HCT116 (cell line): ENCODE measurements around the gene PKD2. TPM values are rescaled to one million over a fixed set of nuclear protein-coding genes. Genes with fewer than 3 reads are reported as not detected.

ENCODE experiments used
- ATAC-seq: fragments of 200-7000 bp; cut with Tn5 transposase; 2 replicates; pipeline ENCODE4 v1.9.1; 2020; ENCODE audit warnings: mild to moderate bottlenecking, moderate library complexity
- BruUV-seq: library from RNA; stranded (reverse); fragments of 400-500 nt; replicated peaks from 2 replicates; lab custom pipeline; 2021; lab: Mats Ljungman, UMichigan
- CTCF ChIA-PET: fragments of 300-600 bp; sonication (Branson Sonifier 250); formaldehyde crosslinking; loops from one replicate; lab custom pipeline; 2021; ENCODE audit warnings: antibody characterized with exemption; lab: Charles Lee
- POLR2A ChIA-PET: fragments of 300-600, 350-600 bp; sonication (Branson Sonifier 250); formaldehyde crosslinking; loops from one replicate; lab custom pipeline; 2021; ENCODE audit warnings: antibody characterized with exemption; lab: Charles Lee
- RAD21 ChIA-PET, 2 experiments: fragments of 300-600 bp; sonication (Branson Sonifier 250); formaldehyde crosslinking; loops; one replicate each; lab custom pipeline; 2023; ENCODE audit warnings: low total read pairs in 2 of 2; ENCODE audit not compliant: uncharacterized antibody in 2 of 2, unreplicated experiment in 2 of 2, low non-redundant PET in 1 of 2; lab: Charles Lee
- DNase-seq: peaks from one replicate; pipeline ENCODE4 v3.0.0-alpha.2; 2010; ENCODE audit warnings: low read depth, low spot score
- H2AFZ ChIP-seq: fragments of 200-600 bp; shearing (Covaris generic), sonication (generic); 2 replicates; pipeline ENCODE4 v1.6.1; 2017; ENCODE audit warnings: low read depth, mixed run types, mixed read lengths, antibody characterized with exemption, low read length; ENCODE audit not compliant: poor library complexity, severe bottlenecking
- H3K27ac ChIP-seq: 2 replicates; pipeline ENCODE4 v1.5.1; 2012; ENCODE audit warnings: low read depth, low read length
- H3K27me3 ChIP-seq: fragments of 200-600 bp; sonication (generic); 2 replicates; pipeline ENCODE4 v1.6.1; 2016; ENCODE audit warnings: mixed run types, low read length, mixed read lengths; ENCODE audit not compliant: insufficient read depth
- H3K36me3 ChIP-seq, 2 experiments: fragments of 200-500 bp in 1 of 2; fragments of 200-600 bp in 1 of 2; sonication (Bioruptor generic) in 1 of 2; sonication (generic) in 1 of 2; 2 replicates each; pipeline versions ENCODE4 v1.5.1 to v1.6.1; 2014 to 2016; ENCODE audit warnings: low read length in 2 of 2, inconsistent platforms in 1 of 2, mixed read lengths in 1 of 2, mixed run types in 1 of 2; ENCODE audit not compliant: insufficient read depth in 2 of 2, control insufficient read depth in 1 of 2
- H3K4me1 ChIP-seq, 2 experiments: fragments of 200-600 bp in 1 of 2; sonication (generic) in 1 of 2; 2 replicates each; pipeline versions ENCODE4 v1.5.1 to v1.6.1; 2012 to 2017; ENCODE audit warnings: low read length in 2 of 2, inconsistent platforms in 1 of 2, mild to moderate bottlenecking in 1 of 2, mixed read lengths in 1 of 2, mixed run types in 1 of 2, moderate library complexity in 1 of 2; ENCODE audit not compliant: insufficient read depth in 2 of 2, control insufficient read depth in 1 of 2
- H3K4me2 ChIP-seq: fragments of 200-600 bp; sonication (generic); 2 replicates; pipeline ENCODE4 v1.6.1; 2017; ENCODE audit warnings: mixed run types, low read length, mixed read lengths
- H3K4me3 ChIP-seq, 2 experiments: fragments of 200-600 bp in 1 of 2; sonication (generic) in 1 of 2; replicated peaks in 1 of 2; 2 replicates each; pipeline ENCODE4 v1.5.1; 2011 to 2016; ENCODE audit warnings: low read length in 2 of 2, control low read depth in 1 of 2, low read depth in 1 of 2, mild to moderate bottlenecking in 1 of 2, mixed read lengths in 1 of 2, mixed run types in 1 of 2
- H3K79me2 ChIP-seq: fragments of 200-600 bp; sonication (generic); 2 replicates; pipeline ENCODE4 v1.6.1; 2017; ENCODE audit warnings: mild to moderate bottlenecking, mixed run types, low read length, moderate library complexity, mixed read lengths; ENCODE audit not compliant: insufficient read depth
- H3K9ac ChIP-seq: fragments of 200-600 bp; sonication (generic); 2 replicates; pipeline ENCODE4 v1.6.1; 2016; ENCODE audit warnings: low read length, mixed read lengths
- H3K9me2 ChIP-seq: fragments of 200-600 bp; sonication (generic), shearing (Covaris generic); 2 replicates; pipeline ENCODE4 v1.6.1; 2017; ENCODE audit warnings: mixed run types, mild to moderate bottlenecking, moderate library complexity; ENCODE audit not compliant: insufficient read depth
- H3K9me3 ChIP-seq, 2 experiments: fragments of 200-500 bp in 1 of 2; fragments of 200-600 bp in 1 of 2; sonication (Bioruptor generic) in 1 of 2; sonication (generic) in 1 of 2; 2 replicates each; pipeline ENCODE4 v1.6.1; 2014 to 2017; ENCODE audit warnings: low read length in 2 of 2, mixed read lengths in 2 of 2, inconsistent platforms in 1 of 2, low read depth in 1 of 2, mild to moderate bottlenecking in 1 of 2, mixed run types in 1 of 2, moderate library complexity in 1 of 2; ENCODE audit not compliant: control insufficient read depth in 1 of 2, insufficient read depth in 1 of 2
- H4K20me1 ChIP-seq: fragments of 200-600 bp; sonication (generic), shearing (Covaris generic); 2 replicates; pipeline ENCODE4 v1.6.1; 2017; ENCODE audit warnings: mixed run types, mild to moderate bottlenecking, moderate library complexity; ENCODE audit not compliant: insufficient read depth
- CBX3 ChIP-seq: IDR thresholded peaks from 2 replicates; pipeline ENCODE4 v1.6.1; 2012; ENCODE audit warnings: low read depth
- CEBPB ChIP-seq: IDR thresholded peaks from 2 replicates; pipeline ENCODE4 v1.6.1; 2012; ENCODE audit warnings: low read depth
- EGR1 ChIP-seq: IDR thresholded peaks from 2 replicates; pipeline ENCODE4 v1.6.1; 2012; ENCODE audit warnings: low read depth
- ELF1 ChIP-seq: IDR thresholded peaks from 2 replicates; pipeline ENCODE4 v1.6.1; 2012; ENCODE audit warnings: low read depth, borderline replicate concordance
- EZH2 ChIP-seq: fragments of 200-600 bp; sonication (generic); IDR thresholded peaks from 2 replicates; pipeline ENCODE4 v1.6.1; 2017; ENCODE audit warnings: antibody characterized with exemption, mixed run types
- EZH2phosphoT487 ChIP-seq: fragments of 200-600 bp; IDR thresholded peaks from 2 replicates; pipeline ENCODE4 v1.6.1; 2018; ENCODE audit warnings: antibody characterized with exemption, borderline replicate concordance
- FOSL1 ChIP-seq: IDR thresholded peaks from 2 replicates; pipeline ENCODE4 v1.6.1; 2012; ENCODE audit warnings: low read depth
- JUND ChIP-seq: IDR thresholded peaks from 2 replicates; pipeline ENCODE4 v1.6.1; 2012
- POLR2AphosphoS5 ChIP-seq: IDR thresholded peaks from 2 replicates; pipeline ENCODE4 v1.6.1; 2011; ENCODE audit warnings: mild to moderate bottlenecking, low read depth, low read length, moderate library complexity
- RAD21 ChIP-seq: IDR thresholded peaks from 2 replicates; pipeline ENCODE4 v1.6.1; 2012; ENCODE audit warnings: low read depth, mild to moderate bottlenecking
- SIN3A ChIP-seq: IDR thresholded peaks from 2 replicates; pipeline ENCODE4 v1.6.1; 2012; ENCODE audit warnings: low read depth
- SP1 ChIP-seq: IDR thresholded peaks from 2 replicates; pipeline ENCODE4 v1.6.1; 2012; ENCODE audit warnings: low read depth
- TCF7L2 ChIP-seq: IDR thresholded peaks from 2 replicates; pipeline ENCODE4 v1.7.0; 2011; ENCODE audit warnings: borderline replicate concordance, inconsistent platforms; ENCODE audit not compliant: insufficient read depth, insufficient read length; ENCODE audit errors: extremely low read depth
- YY1 ChIP-seq: IDR thresholded peaks from 2 replicates; pipeline ENCODE4 v1.6.1; 2011; ENCODE audit warnings: low read length, low read depth, moderate library complexity, mild to moderate bottlenecking; ENCODE audit not compliant: insufficient replicate concordance; ENCODE audit errors: extremely low read depth
- ZBTB33 ChIP-seq: IDR thresholded peaks from 2 replicates; pipeline ENCODE4 v1.6.1; 2011; ENCODE audit warnings: mild to moderate bottlenecking, low read length, moderate library complexity; ENCODE audit not compliant: insufficient replicate concordance; ENCODE audit errors: extremely low read depth
- ZFX ChIP-seq: fragments of 450-650 bp; IDR thresholded peaks from 2 replicates; pipeline ENCODE4 v1.6.1; 2017
- ZNF274 ChIP-seq: fragments of 200-500 bp; sonication (Bioruptor generic); IDR thresholded peaks from 2 replicates; pipeline ENCODE4 v1.6.1; 2014; ENCODE audit warnings: mild to moderate bottlenecking, low read depth, low read length, inconsistent platforms
- intact Hi-C: fragments of 100-400 bp; cut with micrococcal nuclease; formaldehyde crosslinking; loops from 2 replicates; pipeline ENCODE4 v1.10.0; 2022
- total RNA-seq: library from RNA; stranded (reverse); gene quantifications from one replicate; pipeline ENCODE4 v1.2.1, GENCODE V29; 2021; ENCODE audit not compliant: unreplicated experiment
- TF ChIP-seq, protein P1 (sequence below): IDR thresholded peaks from 2 replicates; pipeline ENCODE4 v1.6.1; 2012; ENCODE audit warnings: low read depth
- TF ChIP-seq, protein P2 (sequence below): IDR thresholded peaks from 2 replicates; pipeline ENCODE4 v1.6.1; 2012
- TF ChIP-seq, protein P3 (sequence below), 3 experiments: fragments of 200-600 bp in 1 of 3; sonication (generic) in 1 of 3; IDR thresholded peaks in 2 of 3; conservative IDR thresholded peaks in 1 of 3; 2 replicates each; pipeline ENCODE4 v1.5.1; 2012 to 2017; ENCODE audit warnings: low read depth in 2 of 3, low read length in 2 of 3, antibody characterized with exemption in 1 of 3, borderline replicate concordance in 1 of 3, control low read depth in 1 of 3, mild to moderate bottlenecking in 1 of 3, mixed read lengths in 1 of 3, mixed run types in 1 of 3, moderate library complexity in 1 of 3; ENCODE audit not compliant: insufficient read depth in 1 of 3

The PKD2 gene
- total RNA-seq, 1 experiment from 2014 or later = 10.1 TPM

GRCh38 chr4:87971866-87972265 is 35.6 kb upstream of the PKD2 start:
- H3K4me1 ChIP-seq = peaks cover 2 to 24% of the 10 kb centered on the region in 2 experiments; a peak in 3 of 4 replicates
- no peaks in the 10 kb centered on the region for H4K20me1 ChIP-seq
- no peaks in the 10 kb centered on the region for H3K9me2 ChIP-seq
- H3K79me2 ChIP-seq = no peaks in the 10 kb centered on the region
- ATAC-seq = no peak
- intact Hi-C loops = loop anchor here (10.0 kb wide), 1 partner anchor 427 kb away; no protein-coding TSS in a partner anchor
- peak overlapping the region; percentile 50 for H2AFZ ChIP-seq
- no peak overlapping the region for H3K27ac ChIP-seq
- H3K9ac ChIP-seq = no peak overlapping the region
- no peaks in the 10 kb centered on the region for H3K27me3 ChIP-seq
- TF ChIP-seq EGR1 = no peak
- TF ChIP-seq, protein P1, sequence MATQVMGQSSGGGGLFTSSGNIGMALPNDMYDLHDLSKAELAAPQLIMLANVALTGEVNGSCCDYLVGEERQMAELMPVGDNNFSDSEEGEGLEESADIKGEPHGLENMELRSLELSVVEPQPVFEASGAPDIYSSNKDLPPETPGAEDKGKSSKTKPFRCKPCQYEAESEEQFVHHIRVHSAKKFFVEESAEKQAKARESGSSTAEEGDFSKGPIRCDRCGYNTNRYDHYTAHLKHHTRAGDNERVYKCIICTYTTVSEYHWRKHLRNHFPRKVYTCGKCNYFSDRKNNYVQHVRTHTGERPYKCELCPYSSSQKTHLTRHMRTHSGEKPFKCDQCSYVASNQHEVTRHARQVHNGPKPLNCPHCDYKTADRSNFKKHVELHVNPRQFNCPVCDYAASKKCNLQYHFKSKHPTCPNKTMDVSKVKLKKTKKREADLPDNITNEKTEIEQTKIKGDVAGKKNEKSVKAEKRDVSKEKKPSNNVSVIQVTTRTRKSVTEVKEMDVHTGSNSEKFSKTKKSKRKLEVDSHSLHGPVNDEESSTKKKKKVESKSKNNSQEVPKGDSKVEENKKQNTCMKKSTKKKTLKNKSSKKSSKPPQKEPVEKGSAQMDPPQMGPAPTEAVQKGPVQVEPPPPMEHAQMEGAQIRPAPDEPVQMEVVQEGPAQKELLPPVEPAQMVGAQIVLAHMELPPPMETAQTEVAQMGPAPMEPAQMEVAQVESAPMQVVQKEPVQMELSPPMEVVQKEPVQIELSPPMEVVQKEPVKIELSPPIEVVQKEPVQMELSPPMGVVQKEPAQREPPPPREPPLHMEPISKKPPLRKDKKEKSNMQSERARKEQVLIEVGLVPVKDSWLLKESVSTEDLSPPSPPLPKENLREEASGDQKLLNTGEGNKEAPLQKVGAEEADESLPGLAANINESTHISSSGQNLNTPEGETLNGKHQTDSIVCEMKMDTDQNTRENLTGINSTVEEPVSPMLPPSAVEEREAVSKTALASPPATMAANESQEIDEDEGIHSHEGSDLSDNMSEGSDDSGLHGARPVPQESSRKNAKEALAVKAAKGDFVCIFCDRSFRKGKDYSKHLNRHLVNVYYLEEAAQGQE = no peak
- TF ChIP-seq TCF7L2 = no peak
- no peak for TF ChIP-seq EZH2
- no peak for TF ChIP-seq ZBTB33
- no peak for TF ChIP-seq CBX3
- TF ChIP-seq YY1 = no peak
- TF ChIP-seq SIN3A = no peak
- TF ChIP-seq FOSL1 = no peak
- no peak for TF ChIP-seq RAD21
- no peak for TF ChIP-seq JUND
- no peak for TF ChIP-seq CEBPB
- TF ChIP-seq, protein P2, sequence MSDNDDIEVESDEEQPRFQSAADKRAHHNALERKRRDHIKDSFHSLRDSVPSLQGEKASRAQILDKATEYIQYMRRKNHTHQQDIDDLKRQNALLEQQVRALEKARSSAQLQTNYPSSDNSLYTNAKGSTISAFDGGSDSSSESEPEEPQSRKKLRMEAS = no peak
- no peak for TF ChIP-seq EZH2phosphoT487
- no peak for TF ChIP-seq ELF1
- no peak for TF ChIP-seq ZNF274
- no peak for TF ChIP-seq POLR2AphosphoS5
- TF ChIP-seq ZFX = no peak
- TF ChIP-seq SP1 = no peak
- TF ChIP-seq, protein P3, sequence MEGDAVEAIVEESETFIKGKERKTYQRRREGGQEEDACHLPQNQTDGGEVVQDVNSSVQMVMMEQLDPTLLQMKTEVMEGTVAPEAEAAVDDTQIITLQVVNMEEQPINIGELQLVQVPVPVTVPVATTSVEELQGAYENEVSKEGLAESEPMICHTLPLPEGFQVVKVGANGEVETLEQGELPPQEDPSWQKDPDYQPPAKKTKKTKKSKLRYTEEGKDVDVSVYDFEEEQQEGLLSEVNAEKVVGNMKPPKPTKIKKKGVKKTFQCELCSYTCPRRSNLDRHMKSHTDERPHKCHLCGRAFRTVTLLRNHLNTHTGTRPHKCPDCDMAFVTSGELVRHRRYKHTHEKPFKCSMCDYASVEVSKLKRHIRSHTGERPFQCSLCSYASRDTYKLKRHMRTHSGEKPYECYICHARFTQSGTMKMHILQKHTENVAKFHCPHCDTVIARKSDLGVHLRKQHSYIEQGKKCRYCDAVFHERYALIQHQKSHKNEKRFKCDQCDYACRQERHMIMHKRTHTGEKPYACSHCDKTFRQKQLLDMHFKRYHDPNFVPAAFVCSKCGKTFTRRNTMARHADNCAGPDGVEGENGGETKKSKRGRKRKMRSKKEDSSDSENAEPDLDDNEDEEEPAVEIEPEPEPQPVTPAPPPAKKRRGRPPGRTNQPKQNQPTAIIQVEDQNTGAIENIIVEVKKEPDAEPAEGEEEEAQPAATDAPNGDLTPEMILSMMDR (IDR thresholded peaks at IDR 0.05 in 2 of 3, conservative IDR thresholded peaks at IDR 0.05 in 1 of 3; ENCODE audit: borderline replicate concordance in 1 of 3, insufficient read depth in 1 of 3, low read depth in 2 of 3, low read length in 2 of 3) = no peak
- ChIA-PET CTCF (interaction anchor here (0.7 kb wide), 1 partner anchor 118 kb away, joined by 3 read pairs; no protein-coding TSS in a partner anchor), POLR2A (no interaction called here), RAD21 (no interaction called here)
- DNase-seq = no peak
- no peaks in the 10 kb centered on the region for H3K9me3 ChIP-seq
- H3K4me2 ChIP-seq = no peak overlapping the region
- H3K4me3 ChIP-seq = no peak overlapping the region
- H3K36me3 ChIP-seq = no peaks in the 10 kb centered on the region
- BruUV-seq = no TSS peak
